GM12878 (cell line): ENCODE results near the gene PRKCZ. TPM values are rescaled to one million over a fixed set of nuclear protein-coding genes. Genes with fewer than 3 reads are reported as not detected.

ENCODE experiments used
- ATAC-seq: fragments of 200-7000 bp; cut with Tn5 transposase; 3 replicates; pipeline ENCODE4 v1.9.1; 2020; ENCODE audit warnings: mild to moderate bottlenecking, moderate library complexity
- BruUV-seq: library from RNA; stranded (reverse); fragments of 400-500 nt; replicated peaks from 2 replicates; lab custom pipeline; 2021; lab: Mats Ljungman, UMichigan
- CTCF ChIA-PET: fragments of 300-600 bp; sonication (Branson Sonifier 250); formaldehyde crosslinking; extraction: SDS; loops from one replicate; lab custom pipeline; 2021; ENCODE audit warnings: inconsistent platforms; lab: Yijun Ruan, JAX
- POLR2A ChIA-PET: fragments of 350-600 bp; formaldehyde crosslinking; extraction: SDS; loops from one replicate; lab custom pipeline; 2021; ENCODE audit warnings: inconsistent platforms; lab: Charles Lee
- RAD21 ChIA-PET: fragments of 300-600 bp; sonication (Branson Sonifier 250); formaldehyde crosslinking; loops from one replicate; lab custom pipeline; 2023; ENCODE audit warnings: antibody characterized with exemption; ENCODE audit not compliant: unreplicated experiment; lab: Charles Lee
- SMC1A ChIA-PET: fragments of 300-600 bp; sonication (Branson Sonifier 250); formaldehyde crosslinking; loops from one replicate; lab custom pipeline; 2023; ENCODE audit not compliant: unreplicated experiment, uncharacterized antibody; lab: Charles Lee
- DNase-seq: peaks from one replicate; pipeline ENCODE4 v3.0.0-alpha.2; 2011; ENCODE audit warnings: low read depth, low spot score
- FAIRE-seq: peaks from 3 replicates; lab custom pipeline; 2011; peaks lifted over from hg19 to GRCh38; lab: Jason Lieb, UNC
- H2AFZ ChIP-seq: 2 replicates; pipeline ENCODE4 v1.6.0; 2011; ENCODE audit warnings: low read depth, low read length, control low read depth; ENCODE audit not compliant: control insufficient read depth
- H3K27ac ChIP-seq: 2 replicates; pipeline ENCODE4 v1.5.1; 2011; ENCODE audit warnings: control low read depth; ENCODE audit not compliant: control insufficient read depth, insufficient read depth
- H3K27me3 ChIP-seq, 2 experiments: replicated peaks in 1 of 2; 2 replicates each; pipeline versions ENCODE4 v1.6.0 to v1.6.1; 2011; ENCODE audit warnings: low read length in 1 of 2; ENCODE audit not compliant: control insufficient read depth in 2 of 2, insufficient read depth in 2 of 2
- H3K36me3 ChIP-seq, 2 experiments: 2 replicates each; pipeline ENCODE4 v1.5.1; 2011; ENCODE audit warnings: low read length in 1 of 2; ENCODE audit not compliant: control insufficient read depth in 2 of 2, insufficient read depth in 2 of 2
- H3K4me1 ChIP-seq: 2 replicates; pipeline ENCODE4 v1.6.1; 2011; ENCODE audit warnings: mild to moderate bottlenecking, low read length, moderate library complexity, mixed read lengths; ENCODE audit not compliant: control insufficient read depth, insufficient read depth
- H3K4me2 ChIP-seq: 2 replicates; pipeline ENCODE4 v1.6.0; 2011; ENCODE audit warnings: control low read depth; ENCODE audit not compliant: control insufficient read depth, insufficient read depth
- H3K4me3 ChIP-seq: fragments of 200-600 bp; sonication (generic); 2 replicates; pipeline ENCODE4 v1.5.1; 2016
- H3K79me2 ChIP-seq: 2 replicates; pipeline ENCODE4 v1.6.0; 2011; ENCODE audit warnings: low read length; ENCODE audit not compliant: control insufficient read depth, insufficient read depth
- H3K9ac ChIP-seq: 2 replicates; pipeline ENCODE4 v1.8.0; 2011; ENCODE audit warnings: low read length, control low read depth, mixed read lengths; ENCODE audit not compliant: control insufficient read depth, insufficient read depth
- H3K9me3 ChIP-seq: replicated peaks from 3 replicates; pipeline ENCODE4 v1.5.1; 2011; ENCODE audit warnings: mild to moderate bottlenecking, low read length; ENCODE audit not compliant: control insufficient read depth, insufficient read depth
- H4K20me1 ChIP-seq: 2 replicates; pipeline ENCODE4 v1.6.0; 2011; ENCODE audit not compliant: control insufficient read depth, insufficient read depth
- CBX5 ChIP-seq: sonication (generic); IDR thresholded peaks from 2 replicates; pipeline ENCODE4 v1.6.1; 2016; ENCODE audit warnings: low read depth, moderate library complexity, mild to moderate bottlenecking, inconsistent platforms
- EZH2 ChIP-seq: IDR thresholded peaks from 2 replicates; pipeline ENCODE4 v1.6.1; 2012; ENCODE audit warnings: low read depth, mild to moderate bottlenecking, control low read depth, inconsistent platforms, low read length, borderline replicate concordance; ENCODE audit not compliant: control insufficient read depth
- LARP7 ChIP-seq: fragments of 450-650 bp; IDR thresholded peaks from 2 replicates; pipeline ENCODE4 v1.6.1; 2017; ENCODE audit warnings: mild to moderate bottlenecking
- NR2C2 ChIP-seq: IDR thresholded peaks from 2 replicates; pipeline ENCODE4 v1.6.1; 2011; ENCODE audit warnings: borderline replicate concordance, low read depth; ENCODE audit not compliant: control insufficient read depth, insufficient read length
- PRDM15 ChIP-seq: fragments of 450-650 bp; formaldehyde crosslinking; IDR thresholded peaks from 2 replicates; pipeline ENCODE4 v1.4.0; 2020; ENCODE audit warnings: mild to moderate bottlenecking, moderate library complexity
- RAD21 ChIP-seq: IDR thresholded peaks from 2 replicates; pipeline ENCODE4 v1.6.1; 2011; ENCODE audit warnings: mild to moderate bottlenecking, low read depth, low read length, moderate library complexity; ENCODE audit not compliant: insufficient read depth
- ZBTB33 ChIP-seq: fragments of 450-650 bp; IDR thresholded peaks from 2 replicates; pipeline ENCODE4 v1.6.1; 2017; ENCODE audit warnings: mild to moderate bottlenecking
- ZNF207 ChIP-seq: fragments of 450-650 bp; IDR thresholded peaks from 2 replicates; pipeline ENCODE4 v1.6.1; 2014; ENCODE audit warnings: antibody characterized with exemption, mild to moderate bottlenecking, borderline replicate concordance
- WGBS: methylation state at CpG from one replicate; pipeline ENCODE4 v1.1.6; 2016; ENCODE audit warnings: low lambda C conversion rate; ENCODE audit not compliant: insufficient replicate concordance, insufficient coverage; ENCODE audit errors: missing lambda C conversion rate; 5-methylcytosine and 5-hydroxymethylcytosine counted together
- in situ Hi-C: fragments of 300-500 bp; cut with MboI; formaldehyde crosslinking; loops from 9 replicates; pipeline ENCODE4 v1.14.3; 2018; ENCODE audit warnings: mixed read lengths
- intact Hi-C: fragments of 100-400 bp; cut with micrococcal nuclease; formaldehyde crosslinking; loops from one replicate; pipeline ENCODE4 v1.14.2; 2022; ENCODE audit not compliant: unreplicated experiment
- polyA plus RNA-seq, 11 experiments: library from polyadenylated mRNA; depleted of rRNA in 4 of 11; unstranded in 6 of 11; stranded (reverse) in 5 of 11; fragments of >200 nt; fragmentation: Nextera tagmentation in 4 of 11; fragmentation: Illumina TruSeq in 1 of 11; extraction: Ambion mirVana in 4 of 11; extraction: Trizol in 1 of 11; gene quantifications; 1 replicate in 1 of 11; 2 replicates in 10 of 11; pipeline versions ENCODE4 v1.2.1 to v1.2.3, GENCODE V29; 2011 to 2016; ENCODE audit warnings: inconsistent platforms in 2 of 11, missing spikeins in 2 of 11, low read depth in 1 of 11
- total RNA-seq, 4 experiments: library from RNA; depleted of rRNA in 3 of 4; stranded (reverse); fragments of >200 nt in 3 of 4; fragmentation: Illumina TruSeq in 1 of 4; extraction: Trizol in 1 of 4; gene quantifications; 2 replicates each; pipeline versions ENCODE4 v1.2.1 to v1.2.3, GENCODE V29; 2013 to 2021
- TF ChIP-seq, protein P1 (sequence below): IDR thresholded peaks from 2 replicates; pipeline ENCODE4 v1.6.1; 2012; ENCODE audit warnings: improper control_type of control experiment, low read depth, low read length; ENCODE audit not compliant: insufficient replicate concordance

PRKCZ gene
- total and polyA plus RNA-seq, 10 of the 15 experiments (the other 5 are each of a cell fraction or from before 2014, with no cell fraction given): 0.05 to 1.9 (median 0.64) TPM; not detected in 1

DNA sequence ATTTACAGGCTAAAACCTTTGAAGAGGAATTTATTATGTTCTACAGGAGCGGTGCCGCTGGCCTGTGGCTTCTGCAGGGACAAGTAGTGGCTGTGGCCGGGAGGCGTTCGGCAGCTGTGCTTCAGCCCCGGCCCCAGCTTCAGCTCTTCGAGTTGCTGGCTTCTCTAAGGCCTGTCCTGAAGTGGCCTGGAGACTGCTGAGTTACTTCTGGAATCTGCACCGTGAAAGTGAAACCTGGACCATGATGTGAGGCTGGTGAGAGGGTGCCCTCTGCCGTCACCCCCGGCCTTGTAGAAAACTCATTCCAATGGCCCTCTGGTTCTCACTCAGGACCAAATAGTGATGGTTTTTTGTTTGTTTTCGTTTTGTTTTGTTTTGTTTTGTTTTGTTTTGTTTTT is 48.1 kb downstream of the PRKCZ start:
- ChIA-PET POLR2A (no interaction called here), CTCF (no interaction called here), SMC1A (no interaction called here), RAD21 (no interaction called here)
- in situ Hi-C loops: no loop called here
- Histone ChIP-seq H3K9me3 (peaks cover 3% of the 10 kb centered on the region; the same call in 1 of the 3 replicates), H3K27me3 (no peaks in the 10 kb centered on the region), H3K27ac (no peak overlapping the region), H3K4me3 (no peak overlapping the region), H3K79me2 (no peaks in the 10 kb centered on the region), H3K4me1 (no peaks in the 10 kb centered on the region), H3K4me2 (no peak overlapping the region), H4K20me1 (no peaks in the 10 kb centered on the region), H2AFZ (no peak overlapping the region), H3K9ac (no peak overlapping the region), H3K36me3 (no peaks in the 10 kb centered on the region)
- 86% methylated on average over 11 of the region's 11 CpGs for WGBS
- no TSS peak for BruUV-seq
- FAIRE-seq: no peak
- DNase-seq: no peak
- intact Hi-C loops: no loop called here
- ATAC-seq: no peak
- TF ChIP-seq RAD21 (no peak), NR2C2 (no peak), ZNF207 (no peak), CBX5 (no peak), PRDM15 (no peak), LARP7 (no peak), EZH2 (no peak), ZBTB33 (no peak)
- TF ChIP-seq, protein P1, sequence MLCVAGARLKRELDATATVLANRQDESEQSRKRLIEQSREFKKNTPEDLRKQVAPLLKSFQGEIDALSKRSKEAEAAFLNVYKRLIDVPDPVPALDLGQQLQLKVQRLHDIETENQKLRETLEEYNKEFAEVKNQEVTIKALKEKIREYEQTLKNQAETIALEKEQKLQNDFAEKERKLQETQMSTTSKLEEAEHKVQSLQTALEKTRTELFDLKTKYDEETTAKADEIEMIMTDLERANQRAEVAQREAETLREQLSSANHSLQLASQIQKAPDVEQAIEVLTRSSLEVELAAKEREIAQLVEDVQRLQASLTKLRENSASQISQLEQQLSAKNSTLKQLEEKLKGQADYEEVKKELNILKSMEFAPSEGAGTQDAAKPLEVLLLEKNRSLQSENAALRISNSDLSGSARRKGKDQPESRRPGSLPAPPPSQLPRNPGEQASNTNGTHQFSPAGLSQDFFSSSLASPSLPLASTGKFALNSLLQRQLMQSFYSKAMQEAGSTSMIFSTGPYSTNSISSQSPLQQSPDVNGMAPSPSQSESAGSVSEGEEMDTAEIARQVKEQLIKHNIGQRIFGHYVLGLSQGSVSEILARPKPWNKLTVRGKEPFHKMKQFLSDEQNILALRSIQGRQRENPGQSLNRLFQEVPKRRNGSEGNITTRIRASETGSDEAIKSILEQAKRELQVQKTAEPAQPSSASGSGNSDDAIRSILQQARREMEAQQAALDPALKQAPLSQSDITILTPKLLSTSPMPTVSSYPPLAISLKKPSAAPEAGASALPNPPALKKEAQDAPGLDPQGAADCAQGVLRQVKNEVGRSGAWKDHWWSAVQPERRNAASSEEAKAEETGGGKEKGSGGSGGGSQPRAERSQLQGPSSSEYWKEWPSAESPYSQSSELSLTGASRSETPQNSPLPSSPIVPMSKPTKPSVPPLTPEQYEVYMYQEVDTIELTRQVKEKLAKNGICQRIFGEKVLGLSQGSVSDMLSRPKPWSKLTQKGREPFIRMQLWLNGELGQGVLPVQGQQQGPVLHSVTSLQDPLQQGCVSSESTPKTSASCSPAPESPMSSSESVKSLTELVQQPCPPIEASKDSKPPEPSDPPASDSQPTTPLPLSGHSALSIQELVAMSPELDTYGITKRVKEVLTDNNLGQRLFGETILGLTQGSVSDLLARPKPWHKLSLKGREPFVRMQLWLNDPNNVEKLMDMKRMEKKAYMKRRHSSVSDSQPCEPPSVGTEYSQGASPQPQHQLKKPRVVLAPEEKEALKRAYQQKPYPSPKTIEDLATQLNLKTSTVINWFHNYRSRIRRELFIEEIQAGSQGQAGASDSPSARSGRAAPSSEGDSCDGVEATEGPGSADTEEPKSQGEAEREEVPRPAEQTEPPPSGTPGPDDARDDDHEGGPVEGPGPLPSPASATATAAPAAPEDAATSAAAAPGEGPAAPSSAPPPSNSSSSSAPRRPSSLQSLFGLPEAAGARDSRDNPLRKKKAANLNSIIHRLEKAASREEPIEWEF: no peak
